Measurements from ENCODE around the gene CCDC187. TPM values are rescaled to one million over a fixed set of nuclear protein-coding genes. Genes with fewer than 3 reads are reported as not detected.

CCDC187 gene
- total RNA-seq, 2 experiments from 2014 or later = not detected

GRCh38 chr9:136318776-136319241 is 14.9 kb upstream of the CCDC187 start:
- H3K9me3 Mint-ChIP-seq = peaks cover 16% of the 10 kb centered on the region
- DNase-seq = no peak
- no peaks in the 10 kb centered on the region for H3K4me1 Mint-ChIP-seq
- no peaks in the 10 kb centered on the region for H3K36me3 Mint-ChIP-seq (ENCODE audit: low read depth)
- no peak overlapping the region for H3K4me3 Mint-ChIP-seq
- no peak overlapping the region for H3K27ac Mint-ChIP-seq
- ChIA-PET CTCF (no interaction called here), POLR2A (no interaction called here)
- H3K27me3 Mint-ChIP-seq = peaks cover 3% of the 10 kb centered on the region

- H3K4me1 Mint-ChIP-seq = no peaks in the 10 kb centered on the region
- ChIA-PET POLR2A (no interaction called here), CTCF (no interaction called here)
- peaks cover 16% of the 10 kb centered on the region for H3K9me3 Mint-ChIP-seq
- no peak overlapping the region for H3K27ac Mint-ChIP-seq
- H3K27me3 Mint-ChIP-seq = peaks cover under 1% of the 10 kb centered on the region
- DNase-seq = no peak
- no peaks in the 10 kb centered on the region for H3K36me3 Mint-ChIP-seq (ENCODE audit: low read depth)
- no peak overlapping the region for H3K4me3 Mint-ChIP-seq
These were observed 14.3 kb upstream of the CCDC187 start for GRCh38 chr9:136318111-136318775.

- Mint-ChIP-seq H3K9me3 (peaks cover 16% of the 10 kb centered on the region), H3K36me3 (ENCODE audit: low read depth) (no peaks in the 10 kb centered on the region), H3K4me3 (no peak overlapping the region), H3K27ac (no peak overlapping the region), H3K27me3 (no peaks in the 10 kb centered on the region), H3K4me1 (no peaks in the 10 kb centered on the region)
- CTCF ChIA-PET = no interaction called here
- POLR2A ChIA-PET = no interaction called here
- no peak for DNase-seq
These were observed 13.8 kb upstream of the CCDC187 start for GRCh38 chr9:136317695-136318094.

- Mint-ChIP-seq H3K4me1 (no peaks in the 10 kb centered on the region), H3K4me3 (no peak overlapping the region), H3K36me3 (ENCODE audit: low read depth) (no peaks in the 10 kb centered on the region), H3K27ac (peak overlapping the region; percentile 31), H3K27me3 (no peaks in the 10 kb centered on the region), H3K9me3 (peaks cover 16% of the 10 kb centered on the region)
- ChIA-PET CTCF (no interaction called here), POLR2A (no interaction called here)
- no peak for DNase-seq
These were observed 13.2 kb upstream of the CCDC187 start for GRCh38 chr9:136316896-136317676.

- Mint-ChIP-seq H3K4me1 (no peaks in the 10 kb centered on the region), H3K27ac (peak overlapping the region; percentile 43), H3K4me3 (no peak overlapping the region), H3K9me3 (peaks cover 16% of the 10 kb centered on the region), H3K27me3 (no peaks in the 10 kb centered on the region), H3K36me3 (ENCODE audit: low read depth) (no peaks in the 10 kb centered on the region)
- no peak for DNase-seq
- ChIA-PET POLR2A (no interaction called here), CTCF (no interaction called here)
These were observed 12.4 kb upstream of the CCDC187 start for GRCh38 chr9:136316271-136316751.

DNA sequence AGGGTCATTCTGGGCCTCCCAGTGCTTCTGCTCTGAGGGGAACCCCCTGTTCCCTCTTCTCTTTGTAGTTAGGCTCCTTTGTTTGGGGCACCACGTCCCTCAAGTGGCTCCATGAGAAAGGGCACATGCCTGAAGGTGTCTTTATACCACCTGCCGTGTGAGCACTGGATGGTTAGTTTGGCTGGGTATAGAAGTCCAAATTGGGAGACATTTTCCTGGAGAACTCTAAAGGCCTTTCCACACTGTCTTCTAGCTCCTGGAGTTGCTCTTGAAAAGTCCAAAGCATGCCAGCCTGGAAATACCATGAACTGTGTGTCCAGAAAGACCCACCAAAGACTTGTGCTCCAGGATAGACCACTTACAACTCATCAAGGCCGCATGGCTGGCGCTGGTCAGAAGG is 11.1 kb upstream of the CCDC187 start:
- DNase-seq = no peak
- POLR2A ChIA-PET = no interaction called here
- CTCF ChIA-PET = no interaction called here
- H3K4me1 Mint-ChIP-seq = no peaks in the 10 kb centered on the region
- H3K27me3 Mint-ChIP-seq = no peaks in the 10 kb centered on the region
- H3K27ac Mint-ChIP-seq = no peak overlapping the region
- H3K36me3 Mint-ChIP-seq (ENCODE audit: low read depth) = no peaks in the 10 kb centered on the region
- no peak overlapping the region for H3K4me3 Mint-ChIP-seq
- H3K9me3 Mint-ChIP-seq = peaks cover 16% of the 10 kb centered on the region

DNA sequence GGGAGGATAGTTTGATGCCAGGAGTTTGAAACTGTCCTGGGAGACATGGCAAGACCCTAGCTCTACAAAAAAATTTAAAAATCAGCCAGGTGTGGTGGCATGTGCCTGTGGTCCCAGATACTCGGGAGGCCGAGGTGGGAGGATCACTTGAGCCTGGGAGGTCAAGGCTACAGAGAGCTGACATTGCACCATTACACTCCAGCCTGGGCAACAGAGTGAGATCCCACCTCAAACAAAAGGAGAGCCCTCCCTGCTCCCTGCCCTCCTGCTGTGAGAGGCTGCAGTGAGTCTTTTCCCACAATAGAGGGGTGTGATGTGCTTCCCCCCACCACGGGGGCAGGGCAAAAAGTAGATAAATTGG is 10.1 kb upstream of the CCDC187 start:
- Mint-ChIP-seq H3K27ac (no peak overlapping the region), H3K9me3 (peaks cover 16% of the 10 kb centered on the region), H3K36me3 (ENCODE audit: low read depth) (no peaks in the 10 kb centered on the region), H3K4me1 (no peaks in the 10 kb centered on the region), H3K4me3 (no peak overlapping the region), H3K27me3 (no peaks in the 10 kb centered on the region)
- ChIA-PET POLR2A (no interaction called here), CTCF (interaction anchor here (1.6 kb wide), 1 partner anchor 56 kb away, joined by 4 read pairs; no protein-coding TSS in a partner anchor)
- DNase-seq = no peak

- ChIA-PET CTCF (interaction anchor here (0.6 to 1.6 kb wide), 4 partner anchors 57 to 463 kb away, joined by 3 to 4 read pairs (median 4); no protein-coding TSS in a partner anchor), POLR2A (no interaction called here)
- DNase-seq = no peak
- no peak overlapping the region for H3K27ac Mint-ChIP-seq
- H3K36me3 Mint-ChIP-seq (ENCODE audit: low read depth) = no peaks in the 10 kb centered on the region
- H3K9me3 Mint-ChIP-seq = peaks cover 16% of the 10 kb centered on the region
- no peaks in the 10 kb centered on the region for H3K4me1 Mint-ChIP-seq
- no peak overlapping the region for H3K4me3 Mint-ChIP-seq
- no peaks in the 10 kb centered on the region for H3K27me3 Mint-ChIP-seq
These were observed 9.5 kb upstream of the CCDC187 start for GRCh38 chr9:136313111-136314055.

- Mint-ChIP-seq H3K27me3 (no peaks in the 10 kb centered on the region), H3K27ac (no peak overlapping the region), H3K36me3 (ENCODE audit: low read depth) (no peaks in the 10 kb centered on the region), H3K4me1 (no peaks in the 10 kb centered on the region), H3K4me3 (no peak overlapping the region), H3K9me3 (peaks cover 16% of the 10 kb centered on the region)
- CTCF ChIA-PET = interaction anchor here (0.6 to 1.4 kb wide), 3 partner anchors 51 to 464 kb away, joined by 3 to 4 read pairs (median 3); partner anchors contain the start of gene DNLZ
- POLR2A ChIA-PET = no interaction called here
- peak; percentile 47 for DNase-seq
These were observed 8.5 kb upstream of the CCDC187 start for GRCh38 chr9:136312436-136312835.

GRCh38 chr9:136312009-136312375 is 8.1 kb upstream of the CCDC187 start:
- POLR2A ChIA-PET = no interaction called here
- CTCF ChIA-PET = interaction anchor here (1.0 to 1.4 kb wide), 2 partner anchors 33 to 51 kb away, joined by 4 read pairs; partner anchors contain the start of gene DNLZ
- Mint-ChIP-seq H3K4me1 (no peaks in the 10 kb centered on the region), H3K4me3 (no peak overlapping the region), H3K36me3 (ENCODE audit: low read depth) (no peaks in the 10 kb centered on the region), H3K27ac (no peak overlapping the region), H3K9me3 (peaks cover 16% of the 10 kb centered on the region), H3K27me3 (no peaks in the 10 kb centered on the region)
- DNase-seq = no peak

DNA sequence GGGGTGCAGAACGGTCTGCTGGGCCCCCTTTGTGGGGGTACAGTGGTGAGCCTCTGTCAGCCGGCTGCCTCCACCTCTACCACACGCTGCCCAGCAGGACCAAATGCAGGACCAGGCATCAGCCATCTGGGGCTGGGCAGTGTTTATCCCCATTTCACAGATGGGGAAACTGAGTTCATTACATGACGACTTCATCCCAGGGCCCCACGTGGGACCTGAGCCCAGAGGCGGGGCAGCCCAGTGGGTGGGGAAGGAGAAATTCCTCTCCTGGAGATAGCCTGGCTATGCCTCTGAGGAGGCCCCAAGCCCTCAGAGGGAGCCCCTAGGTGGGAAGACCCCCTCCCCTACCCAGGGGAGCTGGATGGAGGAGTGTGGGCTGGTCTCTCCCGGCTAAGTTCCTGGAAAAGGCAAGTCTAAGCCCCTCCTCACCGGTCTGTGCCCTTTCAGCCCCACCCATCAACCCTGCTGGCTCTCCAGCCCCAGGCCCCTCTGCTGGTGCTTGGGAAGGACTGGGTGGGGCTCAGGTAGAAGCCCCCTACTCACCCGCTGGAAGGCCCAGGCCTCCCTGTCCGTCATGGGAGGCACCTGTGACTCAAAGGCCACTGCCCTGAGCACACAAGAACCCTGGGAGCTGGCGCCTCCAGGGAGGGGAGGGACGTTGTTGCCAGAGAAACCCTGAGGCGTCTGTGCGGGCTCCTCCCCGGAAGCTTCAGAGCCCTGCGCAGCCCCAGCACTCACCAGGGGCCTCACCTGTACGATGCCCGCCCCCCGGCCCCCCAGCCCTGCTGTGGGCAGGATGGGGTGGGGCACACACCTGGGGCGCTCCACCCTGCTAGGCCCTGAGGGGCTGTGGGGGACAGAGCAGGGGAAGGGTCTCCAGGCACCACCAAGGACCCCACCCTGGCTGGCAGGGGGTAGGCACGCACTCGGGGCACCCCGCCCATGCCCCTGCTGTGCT is 7.4 kb upstream of the CCDC187 start:
- H3K4me1 Mint-ChIP-seq = peaks cover 2% of the 10 kb centered on the region
- ChIA-PET CTCF (interaction anchor here (1.0 to 1.4 kb wide), 2 partner anchors 32 to 52 kb away, joined by 4 read pairs; partner anchors contain the start of gene DNLZ), POLR2A (no interaction called here)
- H3K9me3 Mint-ChIP-seq = peaks cover 16% of the 10 kb centered on the region
- no peak overlapping the region for H3K27ac Mint-ChIP-seq
- no peak overlapping the region for H3K4me3 Mint-ChIP-seq
- peaks cover 2% of the 10 kb centered on the region for H3K27me3 Mint-ChIP-seq
- DNase-seq = peak; percentile 32
- no peaks in the 10 kb centered on the region for H3K36me3 Mint-ChIP-seq (ENCODE audit: low read depth)
